CD4-positive, CD25-positive, alpha-beta regulatory T cell (primary cell): ENCODE data around the gene ATP5ME. TPM values are rescaled to one million over a fixed set of nuclear protein-coding genes. Genes with fewer than 3 reads are reported as not detected.
A peak's percentile ranks its signal among the peaks of the same experiment; 100 is the strongest.

ENCODE experiments used
- ATAC-seq, 2 donors: fragments of 150-1000 bp; cut with Tn5 transposase; one replicate each; pipeline ENCODE4 v1.10.0; 2021; ENCODE audit warnings: low read depth in 2 of 2, moderate number of reproducible peaks in 2 of 2, moderate library complexity in 1 of 2
- DNase-seq, 3 donors: peaks; one replicate each; pipeline versions ENCODE4 v3.0.0 to v3.0.0-alpha.2; 2012 to 2022; ENCODE audit warnings: mixed read lengths in 1 of 3
- H3K27ac ChIP-seq: one replicate; pipeline ENCODE4 v1.7.0; 2013; ENCODE audit warnings: mild to moderate bottlenecking, low read length; ENCODE audit not compliant: insufficient read depth, poor library complexity, severe bottlenecking
- H3K27me3 ChIP-seq: one replicate; pipeline ENCODE4 v1.7.0; 2013; ENCODE audit warnings: low read length; ENCODE audit not compliant: control insufficient read depth, insufficient read depth
- H3K36me3 ChIP-seq: one replicate; pipeline ENCODE4 v1.7.0; 2013; ENCODE audit warnings: mild to moderate bottlenecking, low read length, moderate library complexity; ENCODE audit not compliant: control insufficient read depth, insufficient read depth
- H3K4me1 ChIP-seq: 2 replicates; pipeline ENCODE4 v1.7.0; 2013; ENCODE audit warnings: mild to moderate bottlenecking, low read length; ENCODE audit not compliant: insufficient read depth, control insufficient read depth, poor library complexity, severe bottlenecking
- H3K4me3 ChIP-seq: one replicate; pipeline ENCODE4 v1.7.0; 2013; ENCODE audit warnings: low read depth, mild to moderate bottlenecking, low read length, moderate library complexity
- H3K9me3 ChIP-seq, 2 experiments: 1 replicate in 1 of 2; 2 replicates in 1 of 2; pipeline ENCODE4 v1.7.0; 2013; ENCODE audit warnings: low read length in 2 of 2, mild to moderate bottlenecking in 1 of 2, moderate library complexity in 1 of 2; ENCODE audit not compliant: control insufficient read depth in 2 of 2
- H3K27ac Mint-ChIP-seq, 3 donors: one replicate each; pipeline ENCODE4 v1.8.0; 2020 to 2022; ENCODE audit warnings: mild to moderate bottlenecking in 3 of 3, mixed read lengths in 3 of 3, moderate library complexity in 2 of 3
- H3K27me3 Mint-ChIP-seq: one replicate; pipeline ENCODE4 v1.8.0; 2022; ENCODE audit warnings: mild to moderate bottlenecking, mixed read lengths
- H3K36me3 Mint-ChIP-seq: one replicate; pipeline ENCODE4 v1.8.0; 2020; ENCODE audit warnings: mixed read lengths
- H3K4me1 Mint-ChIP-seq, 4 donors: one replicate each; pipeline ENCODE4 v1.8.0; 2020 to 2022; ENCODE audit warnings: mixed read lengths in 4 of 4, mild to moderate bottlenecking in 1 of 4
- H3K4me3 Mint-ChIP-seq, 4 donors: one replicate each; pipeline ENCODE4 v1.8.0; 2020 to 2022; ENCODE audit warnings: mild to moderate bottlenecking in 4 of 4, mixed read lengths in 4 of 4, moderate library complexity in 3 of 4
- H3K9me3 Mint-ChIP-seq, 7 donors: one replicate each; pipeline ENCODE4 v1.8.0; 2020 to 2022; ENCODE audit warnings: mixed read lengths in 7 of 7, mild to moderate bottlenecking in 3 of 7, moderate library complexity in 2 of 7
- polyA plus RNA-seq, 4 donors: library from polyadenylated mRNA; unstranded; fragments of 300-500 nt; fragmentation: Illumina TruSeq; gene quantifications; one replicate each; pipeline ENCODE4 v1.2.3, GENCODE V29; 2021
- total RNA-seq: library from RNA; stranded (reverse); gene quantifications from one replicate; pipeline ENCODE4 v1.2.3, GENCODE V29; 2022

ATP5ME gene
- total and polyA plus RNA-seq, 5 donors from 2014 or later, result 123 to 442 (median 402) TPM

GRCh38 chr4:667545-667925 lies 6.5 kb downstream of the ATP5ME start:
- H3K27ac Mint-ChIP-seq, result no peak overlapping the region
- H3K4me3 Mint-ChIP-seq, result peak overlapping the region in 2 of 4 donors; percentile 54 to 73
- ATAC-seq, result no peak
- peaks cover 0 to 1% (median 0%) of the 10 kb centered on the region in 7 donors for H3K9me3 Mint-ChIP-seq
- Histone ChIP-seq H3K4me1 (peaks cover 8% of the 10 kb centered on the region), H3K36me3 (peaks cover 18% of the 10 kb centered on the region), H3K27ac (no peak overlapping the region), H3K4me3 (no peak overlapping the region), H3K27me3 (no peaks in the 10 kb centered on the region), H3K9me3 (no peaks in the 10 kb centered on the region)
- no peak for DNase-seq
- H3K27me3 Mint-ChIP-seq, result no peaks in the 10 kb centered on the region
- peaks cover 10% of the 10 kb centered on the region for H3K36me3 Mint-ChIP-seq
- peaks cover 0 to 19% (median 5%) of the 10 kb centered on the region in 4 donors for H3K4me1 Mint-ChIP-seq

GRCh38 chr4:666822-667544 lies 7.1 kb downstream of the ATP5ME start:
- Histone ChIP-seq H3K4me3 (no peak overlapping the region), H3K9me3 (no peaks in the 10 kb centered on the region), H3K4me1 (peaks cover 8% of the 10 kb centered on the region), H3K27ac (no peak overlapping the region), H3K27me3 (no peaks in the 10 kb centered on the region), H3K36me3 (peaks cover 13% of the 10 kb centered on the region)
- Mint-ChIP-seq H3K4me1 (peaks cover 0 to 19% (median 5%) of the 10 kb centered on the region in 4 donors), H3K4me3 (peak overlapping the region in 2 of 4 donors; percentile 54 to 73), H3K27ac (no peak overlapping the region), H3K9me3 (peaks cover 0 to 1% (median 0%) of the 10 kb centered on the region in 7 donors), H3K27me3 (no peaks in the 10 kb centered on the region), H3K36me3 (peaks cover 7% of the 10 kb centered on the region)
- ATAC-seq (no peak), DNase-seq (no peak)

GRCh38 chr4:666436-666810 lies 7.7 kb downstream of the ATP5ME start:
- Histone ChIP-seq H3K4me1 (peaks cover 8% of the 10 kb centered on the region), H3K36me3 (peaks cover 8% of the 10 kb centered on the region), H3K27me3 (no peaks in the 10 kb centered on the region), H3K27ac (no peak overlapping the region), H3K4me3 (no peak overlapping the region), H3K9me3 (no peaks in the 10 kb centered on the region)
- no peaks in the 10 kb centered on the region for H3K27me3 Mint-ChIP-seq
- ATAC-seq, result no peak
- DNase-seq, result no peak
- no peak overlapping the region for H3K27ac Mint-ChIP-seq
- H3K4me1 Mint-ChIP-seq, result peaks cover 0 to 19% (median 5%) of the 10 kb centered on the region in 4 donors
- no peak overlapping the region for H3K4me3 Mint-ChIP-seq
- H3K36me3 Mint-ChIP-seq, result peaks cover 11% of the 10 kb centered on the region
- H3K9me3 Mint-ChIP-seq, result peaks cover 0 to 1% (median 0%) of the 10 kb centered on the region in 7 donors

GRCh38 chr4:665751-666435 lies 8.2 kb downstream of the ATP5ME start:
- Histone ChIP-seq H3K27me3 (no peaks in the 10 kb centered on the region), H3K36me3 (peaks cover 5% of the 10 kb centered on the region), H3K4me1 (peaks cover 8% of the 10 kb centered on the region), H3K9me3 (no peaks in the 10 kb centered on the region), H3K4me3 (no peak overlapping the region), H3K27ac (no peak overlapping the region)
- H3K4me3 Mint-ChIP-seq, result peak overlapping the region in 1 of 4 donors; percentile 71
- DNase-seq, result no peak
- H3K36me3 Mint-ChIP-seq, result peaks cover 12% of the 10 kb centered on the region
- peaks cover 0 to 1% (median 0%) of the 10 kb centered on the region in 7 donors for H3K9me3 Mint-ChIP-seq
- H3K27me3 Mint-ChIP-seq, result no peaks in the 10 kb centered on the region
- ATAC-seq, result no peak
- peaks cover 0 to 19% (median 5%) of the 10 kb centered on the region in 4 donors for H3K4me1 Mint-ChIP-seq
- no peak overlapping the region for H3K27ac Mint-ChIP-seq

- Histone ChIP-seq H3K27me3 (no peaks in the 10 kb centered on the region), H3K27ac (no peak overlapping the region), H3K9me3 (no peaks in the 10 kb centered on the region), H3K4me3 (no peak overlapping the region), H3K4me1 (peaks cover 8% of the 10 kb centered on the region), H3K36me3 (peaks cover under 1% of the 10 kb centered on the region)
- peaks cover 0 to 19% (median 5%) of the 10 kb centered on the region in 4 donors for H3K4me1 Mint-ChIP-seq
- DNase-seq (no peak), ATAC-seq (no peak)
- no peak overlapping the region for H3K27ac Mint-ChIP-seq
- peak overlapping the region; percentile 71 to 86 (median 83) for H3K4me3 Mint-ChIP-seq
- H3K9me3 Mint-ChIP-seq, result peaks cover 0 to 1% (median 0%) of the 10 kb centered on the region in 7 donors
- H3K27me3 Mint-ChIP-seq, result no peaks in the 10 kb centered on the region
- H3K36me3 Mint-ChIP-seq, result peaks cover 11% of the 10 kb centered on the region
Observed at GRCh38 chr4:665381-665750, 8.7 kb downstream of the ATP5ME start.

- H3K9me3 ChIP-seq, result no peaks in the 10 kb centered on the region
- Mint-ChIP-seq H3K9me3 (peaks cover 0 to 1% (median 0%) of the 10 kb centered on the region in 7 donors), H3K27ac (peak overlapping the region; percentile 85 to 92 (median 87)), H3K4me1 (peaks cover 0 to 19% (median 5%) of the 10 kb centered on the region in 4 donors), H3K36me3 (peaks cover 15% of the 10 kb centered on the region), H3K27me3 (no peaks in the 10 kb centered on the region), H3K4me3 (peak overlapping the region; percentile 82 to 88 (median 85))
- H3K27me3 ChIP-seq, result no peaks in the 10 kb centered on the region
- ATAC-seq (no peak), DNase-seq (no peak)
- no peak overlapping the region for H3K27ac ChIP-seq
- H3K4me1 ChIP-seq, result peaks cover 8% of the 10 kb centered on the region
- no peak overlapping the region for H3K4me3 ChIP-seq
- H3K36me3 ChIP-seq, result no peaks in the 10 kb centered on the region
Observed at GRCh38 chr4:664713-665231, 9.3 kb downstream of the ATP5ME start.

- H3K27me3 Mint-ChIP-seq, result no peaks in the 10 kb centered on the region
- ATAC-seq (peak; percentile 77 to 85), DNase-seq (peak; percentile 67 to 84 (median 75))
- H3K36me3 Mint-ChIP-seq, result peaks cover 17% of the 10 kb centered on the region
- Histone ChIP-seq H3K27ac (peak overlapping the region; percentile 73), H3K9me3 (no peaks in the 10 kb centered on the region), H3K4me3 (peak overlapping the region; percentile 82), H3K4me1 (peaks cover 8% of the 10 kb centered on the region), H3K27me3 (no peaks in the 10 kb centered on the region), H3K36me3 (no peaks in the 10 kb centered on the region)
- peaks cover 0 to 19% (median 5%) of the 10 kb centered on the region in 4 donors for H3K4me1 Mint-ChIP-seq
- peak overlapping the region; percentile 82 to 88 (median 85) for H3K4me3 Mint-ChIP-seq
- peak overlapping the region; percentile 85 to 92 (median 87) for H3K27ac Mint-ChIP-seq
- peaks cover 0 to 1% (median 0%) of the 10 kb centered on the region in 7 donors for H3K9me3 Mint-ChIP-seq
Observed at GRCh38 chr4:663438-664428, 10.3 kb downstream of the ATP5ME start.
